Mucosa of descending colon (tissue), 3 donors: ENCODE measurements around the gene NIPBL. TPM values are rescaled to one million over a fixed set of nuclear protein-coding genes. Genes with fewer than 3 reads are reported as not detected.

Experiments used
- ATAC-seq: fragments of 200-7000 bp; cut with Tn5 transposase; one replicate; pipeline ENCODE4 v1.9.1; 2020; ENCODE audit warnings: mild to moderate bottlenecking, moderate library complexity
- DNase-seq, 3 donors: peaks; one replicate each; pipeline ENCODE4 v3.0.0-alpha.2; 2020
- H3K36me3 ChIP-seq: fragments of 200-600 bp; one replicate; pipeline ENCODE4 v1.8.0; 2021; ENCODE audit warnings: low read depth, mild to moderate bottlenecking
- H3K4me1 ChIP-seq: fragments of 200-600 bp; one replicate; pipeline ENCODE4 v1.8.0; 2021; ENCODE audit warnings: low read depth, mild to moderate bottlenecking
- H3K4me3 ChIP-seq: fragments of 200-600 bp; one replicate; pipeline ENCODE4 v1.8.0; 2021; ENCODE audit warnings: mild to moderate bottlenecking
- H3K9me3 ChIP-seq: fragments of 200-600 bp; one replicate; pipeline ENCODE4 v1.8.0; 2021; ENCODE audit warnings: mild to moderate bottlenecking
- CTCF ChIP-seq: fragments of 200-600 bp; IDR thresholded peaks from one replicate; pipeline ENCODE4 v1.8.0; 2022; ENCODE audit warnings: antibody characterized with exemption, mild to moderate bottlenecking
- intact Hi-C, 2 donors: fragments of 100-400 bp; cut with DNase I in 1 of 2; cut with micrococcal nuclease in 1 of 2; formaldehyde crosslinking; loops; one replicate each; pipeline versions ENCODE4 v1.11.0 to v1.11.1; 2022; cut with DNase I, micrococcal nuclease
- total RNA-seq, 3 donors: library from RNA; stranded (reverse); fragmentation: NEBNext Ultra II Directional in 2 of 3; extraction: Animal tissue kit (Norgen Biotek cat#: 25700) in 2 of 3; gene quantifications; one replicate each; pipeline versions ENCODE4 v1.2.1 to v1.2.4, GENCODE V29; 2021 to 2023
- donor health status: DM: no; HTN: no; CAD: no; lungs with moderate emphysema.
- donor health status: DM: no; HTN: no; CAD: no.
- donor health status: DM: no; HTN: yes; CAD: no.

NIPBL gene
- total RNA-seq, 3 donors from 2014 or later = 50.4 to 80.8 (median 77.2) TPM

- H3K9me3 ChIP-seq = no peaks in the 10 kb centered on the region
- no peak for DNase-seq
- TF ChIP-seq CTCF = no peak
- intact Hi-C loops = no loop called here
- no peaks in the 10 kb centered on the region for H3K36me3 ChIP-seq
- H3K4me3 ChIP-seq = no peak overlapping the region
- ATAC-seq = peak; percentile 33
- peaks cover 6% of the 10 kb centered on the region for H3K4me1 ChIP-seq
Observed at GRCh38 chr5:37111426-37112382, 235.1 kb downstream of the NIPBL start.

GRCh38 chr5:37112383-37112991 lies 235.9 kb downstream of the NIPBL start:
- no peak overlapping the region for H3K4me3 ChIP-seq
- DNase-seq (no peak), ATAC-seq (no peak)
- no peak for TF ChIP-seq CTCF
- no peaks in the 10 kb centered on the region for H3K36me3 ChIP-seq
- intact Hi-C loops = no loop called here
- no peaks in the 10 kb centered on the region for H3K9me3 ChIP-seq
- peaks cover 6% of the 10 kb centered on the region for H3K4me1 ChIP-seq
